Measurements from ENCODE around the gene TICRR. TPM values are rescaled to one million over a fixed set of nuclear protein-coding genes. Genes with fewer than 3 reads are reported as not detected.

Gene TICRR
- total and polyA plus RNA-seq, 2 experiments from 2014 or later = 0.91 to 2.3 TPM

DNA sequence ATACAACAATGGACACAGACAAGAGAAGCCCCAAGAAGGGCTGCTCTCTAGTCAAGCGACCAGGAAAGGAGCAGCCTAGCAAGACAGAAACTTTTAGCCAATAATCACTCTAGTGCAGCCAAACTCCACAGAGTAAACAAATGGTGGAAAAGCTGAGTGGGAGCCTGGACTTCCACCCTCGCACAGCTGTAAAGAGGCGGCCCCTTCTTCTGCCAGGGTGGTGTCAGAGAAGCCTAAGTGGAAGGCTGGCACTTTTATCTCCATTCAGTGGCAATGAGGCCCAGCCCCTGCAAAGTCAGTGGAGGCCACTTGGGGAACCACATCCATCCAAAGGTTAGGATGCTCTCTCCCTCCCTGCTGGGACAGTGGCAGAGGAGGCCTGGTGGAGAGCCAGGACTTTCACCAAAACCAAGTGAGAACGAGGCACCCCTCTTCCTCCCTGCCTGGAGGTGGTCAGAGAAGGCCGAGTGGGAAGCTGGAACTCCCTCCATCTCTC is 15.5 kb upstream of the TICRR start:
- WGBS (ENCODE audit: low lambda C conversion rate, missing lambda C conversion rate) = 79% methylated on average over 5 of the region's 5 CpGs
- TF ChIP-seq, protein P1, sequence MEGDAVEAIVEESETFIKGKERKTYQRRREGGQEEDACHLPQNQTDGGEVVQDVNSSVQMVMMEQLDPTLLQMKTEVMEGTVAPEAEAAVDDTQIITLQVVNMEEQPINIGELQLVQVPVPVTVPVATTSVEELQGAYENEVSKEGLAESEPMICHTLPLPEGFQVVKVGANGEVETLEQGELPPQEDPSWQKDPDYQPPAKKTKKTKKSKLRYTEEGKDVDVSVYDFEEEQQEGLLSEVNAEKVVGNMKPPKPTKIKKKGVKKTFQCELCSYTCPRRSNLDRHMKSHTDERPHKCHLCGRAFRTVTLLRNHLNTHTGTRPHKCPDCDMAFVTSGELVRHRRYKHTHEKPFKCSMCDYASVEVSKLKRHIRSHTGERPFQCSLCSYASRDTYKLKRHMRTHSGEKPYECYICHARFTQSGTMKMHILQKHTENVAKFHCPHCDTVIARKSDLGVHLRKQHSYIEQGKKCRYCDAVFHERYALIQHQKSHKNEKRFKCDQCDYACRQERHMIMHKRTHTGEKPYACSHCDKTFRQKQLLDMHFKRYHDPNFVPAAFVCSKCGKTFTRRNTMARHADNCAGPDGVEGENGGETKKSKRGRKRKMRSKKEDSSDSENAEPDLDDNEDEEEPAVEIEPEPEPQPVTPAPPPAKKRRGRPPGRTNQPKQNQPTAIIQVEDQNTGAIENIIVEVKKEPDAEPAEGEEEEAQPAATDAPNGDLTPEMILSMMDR (IDR thresholded peaks at IDR 0.05; ENCODE audit: poor library complexity) = no peak
- TF ChIP-seq EZH2phosphoT487 (IDR thresholded peaks at IDR 0.05; ENCODE audit: low read depth, severe bottlenecking, unreplicated experiment) = no peak
- no peak for TF ChIP-seq EZH2 (IDR thresholded peaks at IDR 0.05; ENCODE audit: borderline replicate concordance)
- Histone ChIP-seq H3K4me3 (no peak overlapping the region), H3K4me1 (ENCODE audit: insufficient read depth) (no peaks in the 10 kb centered on the region), H3K36me3 (replicated peaks; ENCODE audit: insufficient read depth, low read depth) (no peaks in the 10 kb centered on the region), H3K79me2 (no peaks in the 10 kb centered on the region), H4K20me1 (ENCODE audit: insufficient read depth, poor library complexity, severe bottlenecking) (no peaks in the 10 kb centered on the region), H3K27me3 (no peaks in the 10 kb centered on the region), H3K27ac (no peak overlapping the region), H2AFZ (no peak overlapping the region), H3K4me2 (no peak overlapping the region), H3K9me3 (ENCODE audit: low read depth) (no peaks in the 10 kb centered on the region), H3K9me2 (replicated peaks; ENCODE audit: insufficient read depth) (no peaks in the 10 kb centered on the region)
- DNase-seq (ENCODE audit: low spot score) = no peak

DNA sequence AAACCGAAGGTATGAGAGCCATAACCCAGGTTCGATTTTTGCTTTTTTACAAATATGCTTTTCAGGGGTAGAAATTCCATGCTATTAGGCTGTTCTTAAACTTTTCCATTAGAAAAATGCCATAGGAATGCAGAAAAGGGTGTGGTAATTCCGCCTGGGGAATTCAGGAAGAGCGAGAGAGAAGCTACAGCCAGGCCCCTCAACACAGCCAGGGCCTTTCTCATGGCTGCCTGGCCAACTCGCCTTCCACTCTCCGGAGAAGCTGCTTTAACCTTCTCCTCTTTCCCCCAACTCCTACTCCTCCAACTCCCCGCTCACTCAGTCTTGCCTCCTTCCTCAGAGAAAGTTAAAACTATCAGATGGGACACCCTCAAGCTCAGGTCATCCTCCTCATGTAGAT is 9.1 kb upstream of the TICRR start:
- no peaks in the 10 kb centered on the region for H3K9me3 ChIP-seq (ENCODE audit: low read depth)
- H3K4me1 ChIP-seq (ENCODE audit: insufficient read depth) = no peaks in the 10 kb centered on the region
- no peaks in the 10 kb centered on the region for H3K9me2 ChIP-seq (replicated peaks; ENCODE audit: insufficient read depth)
- TF ChIP-seq, protein P1 (IDR thresholded peaks at IDR 0.05; ENCODE audit: poor library complexity) = no peak
- TF ChIP-seq EZH2phosphoT487 (IDR thresholded peaks at IDR 0.05; ENCODE audit: low read depth, severe bottlenecking, unreplicated experiment) = no peak
- TF ChIP-seq EZH2 (IDR thresholded peaks at IDR 0.05; ENCODE audit: borderline replicate concordance) = no peak
- H3K27me3 ChIP-seq = no peaks in the 10 kb centered on the region
- H3K4me2 ChIP-seq = no peak overlapping the region
- WGBS (ENCODE audit: low lambda C conversion rate, missing lambda C conversion rate) = 84% methylated on average over 7 of the region's 7 CpGs
- H3K4me3 ChIP-seq = no peak overlapping the region
- DNase-seq (ENCODE audit: low spot score) = no peak
- H2AFZ ChIP-seq = no peak overlapping the region
- H3K27ac ChIP-seq = no peak overlapping the region
- H3K36me3 ChIP-seq (replicated peaks; ENCODE audit: insufficient read depth, low read depth) = no peaks in the 10 kb centered on the region
- H4K20me1 ChIP-seq (ENCODE audit: insufficient read depth, poor library complexity, severe bottlenecking) = no peaks in the 10 kb centered on the region
- no peaks in the 10 kb centered on the region for H3K79me2 ChIP-seq

DNA sequence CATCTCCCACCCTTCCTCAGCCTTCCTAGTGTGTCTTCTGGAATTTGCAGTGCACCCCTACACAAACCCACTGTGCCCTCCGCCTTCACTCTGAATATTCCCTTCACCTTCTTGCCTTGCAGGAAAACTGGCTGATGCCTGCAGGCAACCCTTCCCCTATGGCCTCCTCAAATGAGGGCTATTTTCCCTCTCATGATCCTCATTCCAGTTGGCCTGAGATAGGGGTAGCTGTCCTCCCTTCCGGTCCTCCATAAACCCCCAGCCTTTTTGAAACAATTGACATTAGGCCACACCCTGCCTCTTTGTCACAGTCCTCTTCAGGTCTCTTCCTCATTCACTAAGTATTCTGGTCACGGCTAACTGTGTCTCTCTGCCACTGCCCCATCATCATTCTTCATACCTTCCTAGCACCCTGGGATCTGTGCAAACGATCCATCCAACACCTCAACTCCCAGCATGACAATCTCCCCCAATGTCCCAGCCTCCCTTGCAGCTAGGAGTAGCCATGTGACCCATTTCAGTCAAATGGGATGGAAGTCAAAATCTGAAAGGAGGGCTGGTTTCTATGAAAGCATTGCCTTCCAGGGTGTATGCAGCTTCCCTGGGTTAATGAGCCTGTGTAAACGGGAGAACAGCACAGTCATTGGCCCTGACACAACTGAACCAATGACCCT is 8.5 kb upstream of the TICRR start:
- Histone ChIP-seq H2AFZ (no peak overlapping the region), H3K27me3 (no peaks in the 10 kb centered on the region), H3K9me3 (ENCODE audit: low read depth) (no peaks in the 10 kb centered on the region), H3K36me3 (replicated peaks; ENCODE audit: insufficient read depth, low read depth) (no peaks in the 10 kb centered on the region), H3K27ac (no peak overlapping the region), H3K4me3 (no peak overlapping the region), H3K79me2 (no peaks in the 10 kb centered on the region), H3K9me2 (replicated peaks; ENCODE audit: insufficient read depth) (no peaks in the 10 kb centered on the region), H3K4me1 (ENCODE audit: insufficient read depth) (no peaks in the 10 kb centered on the region), H3K4me2 (no peak overlapping the region), H4K20me1 (ENCODE audit: insufficient read depth, poor library complexity, severe bottlenecking) (no peaks in the 10 kb centered on the region)
- no peak for TF ChIP-seq EZH2phosphoT487 (IDR thresholded peaks at IDR 0.05; ENCODE audit: low read depth, severe bottlenecking, unreplicated experiment)
- TF ChIP-seq EZH2 (IDR thresholded peaks at IDR 0.05; ENCODE audit: borderline replicate concordance) = no peak
- TF ChIP-seq, protein P1 (IDR thresholded peaks at IDR 0.05; ENCODE audit: poor library complexity) = no peak
- WGBS (ENCODE audit: low lambda C conversion rate, missing lambda C conversion rate) = 89% methylated on average over 5 of the region's 5 CpGs
- no peak for DNase-seq (ENCODE audit: low spot score)

Data from hepatocyte (in vitro differentiated cells).